Activated gamma-delta T cell treated with anti-CD3 and anti-CD28 coated beads, Interleukin-2, amount 50 U/mL, for 16 hours (primary cell): Measurements from ENCODE around the gene CEBPZ.
"Not testable (repeated sequence)": the region's sequence is repeated elsewhere in the genome, so short reads cannot be mapped to it uniquely, and the experiment has no call there.

Source experiments
- DNase-seq: peaks from one replicate; pipeline ENCODE4 v3.0.0-alpha.2; 2020; ENCODE audit warnings: low read depth

Gene CEBPZ

DNA sequence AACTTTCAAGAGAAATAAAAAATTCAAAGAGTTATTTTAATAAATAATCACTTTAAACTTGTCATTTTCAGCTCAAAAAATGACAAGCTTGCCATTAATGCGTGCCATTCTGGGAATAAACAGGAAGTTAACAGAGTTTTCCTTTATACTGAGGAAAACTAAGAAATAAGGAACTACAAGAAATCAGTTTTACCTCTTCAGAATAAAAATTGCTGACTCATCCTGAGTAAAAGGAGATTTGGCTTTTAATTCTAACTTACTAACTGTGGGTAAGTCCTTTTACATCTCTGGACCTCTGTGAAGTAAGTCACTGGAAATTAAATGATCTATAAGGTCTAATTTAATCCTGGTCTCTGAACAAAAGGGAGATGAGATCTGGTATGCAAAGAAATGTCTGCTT, 16.1 kb downstream of the CEBPZ start:
- no peak for DNase-seq

DNA sequence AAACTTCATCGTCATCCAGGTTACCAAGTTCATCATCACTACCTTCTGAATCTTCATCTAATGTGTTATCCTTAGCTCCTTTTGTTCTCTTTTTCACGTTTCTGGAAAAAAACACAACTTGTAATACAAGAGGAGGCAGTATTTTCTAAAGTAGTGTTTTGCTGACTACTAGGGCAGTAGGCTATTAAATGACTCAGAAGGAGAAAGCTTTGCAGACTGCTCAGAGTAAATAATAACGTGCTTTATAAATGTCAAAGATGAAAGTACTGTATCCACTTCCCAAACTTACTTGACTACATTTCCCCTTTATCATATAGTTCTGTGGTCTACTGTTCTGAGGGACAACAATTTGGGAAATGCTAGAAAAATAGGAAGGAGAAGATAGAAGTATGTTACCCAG, 19.5 kb downstream of the CEBPZ start:
- DNase-seq, result no peak

DNA sequence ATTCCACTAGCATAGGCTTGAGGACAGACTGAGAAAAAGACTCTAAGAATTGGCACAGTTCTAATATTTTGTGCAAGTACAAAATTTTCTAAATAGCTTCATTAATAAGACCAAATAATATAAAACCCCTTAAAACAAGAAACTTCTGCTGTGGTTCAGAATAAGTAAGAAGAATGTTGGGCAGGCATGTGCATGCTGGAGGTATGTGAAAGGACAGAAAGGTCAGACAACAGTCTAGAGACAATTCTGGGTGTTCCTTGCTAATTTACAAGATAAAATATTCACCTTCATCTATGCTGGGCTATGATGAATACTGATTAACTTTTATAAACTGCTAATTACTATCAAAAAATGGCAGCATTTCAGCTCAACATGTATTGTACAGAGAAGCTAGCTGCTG, 20.2 kb downstream of the CEBPZ start:
- no peak for DNase-seq

DNA sequence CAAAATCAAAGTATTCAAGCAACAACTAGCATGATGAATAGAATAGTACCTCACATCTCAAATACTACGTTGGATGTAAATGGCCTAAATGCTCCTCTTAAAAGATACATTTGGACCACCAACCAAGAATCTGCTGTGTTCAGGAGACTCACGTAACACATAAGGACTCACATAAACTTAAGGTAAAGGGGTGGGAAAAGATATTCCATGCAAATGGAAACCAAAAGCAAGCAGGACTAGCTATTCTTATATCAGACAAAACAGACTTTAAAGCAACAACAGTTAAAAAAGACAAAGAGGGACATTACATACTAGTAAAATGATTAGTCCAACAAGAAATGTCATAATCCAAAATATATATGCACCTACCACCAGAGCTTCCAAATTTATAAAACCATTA, 24.6 kb downstream of the CEBPZ start:
- not testable (repeated sequence) for DNase-seq

DNA sequence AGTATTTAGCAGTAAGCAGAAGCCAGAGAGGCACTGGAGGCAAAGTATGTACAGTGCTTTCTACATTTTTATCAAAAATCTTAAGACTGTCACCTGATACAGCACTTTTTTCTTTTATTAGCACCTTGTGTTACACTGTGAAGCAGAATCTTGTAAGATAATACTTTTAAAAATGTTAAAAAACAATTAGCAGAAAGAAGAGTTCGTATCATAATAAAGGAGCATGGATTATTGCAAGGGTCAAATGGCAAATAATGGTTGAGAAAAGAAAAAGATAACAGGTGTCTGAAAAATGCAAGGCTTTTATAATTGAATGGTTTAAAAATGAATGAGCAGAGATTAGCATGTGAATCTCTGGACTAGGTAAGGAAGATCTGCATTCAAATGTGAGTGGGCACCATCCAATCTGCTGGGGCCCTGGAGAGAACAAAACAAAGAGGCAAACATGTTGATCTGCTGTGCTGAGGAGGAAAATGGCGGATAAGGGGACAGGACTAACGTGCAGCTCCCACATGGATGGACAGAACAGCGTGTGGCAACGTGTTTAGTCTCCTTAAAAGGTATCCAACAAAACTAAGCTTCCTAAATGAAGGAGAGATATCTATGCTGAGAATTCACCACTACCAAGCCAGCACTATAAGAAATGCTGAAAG, 25.6 kb downstream of the CEBPZ start:
- no peak for DNase-seq

DNA sequence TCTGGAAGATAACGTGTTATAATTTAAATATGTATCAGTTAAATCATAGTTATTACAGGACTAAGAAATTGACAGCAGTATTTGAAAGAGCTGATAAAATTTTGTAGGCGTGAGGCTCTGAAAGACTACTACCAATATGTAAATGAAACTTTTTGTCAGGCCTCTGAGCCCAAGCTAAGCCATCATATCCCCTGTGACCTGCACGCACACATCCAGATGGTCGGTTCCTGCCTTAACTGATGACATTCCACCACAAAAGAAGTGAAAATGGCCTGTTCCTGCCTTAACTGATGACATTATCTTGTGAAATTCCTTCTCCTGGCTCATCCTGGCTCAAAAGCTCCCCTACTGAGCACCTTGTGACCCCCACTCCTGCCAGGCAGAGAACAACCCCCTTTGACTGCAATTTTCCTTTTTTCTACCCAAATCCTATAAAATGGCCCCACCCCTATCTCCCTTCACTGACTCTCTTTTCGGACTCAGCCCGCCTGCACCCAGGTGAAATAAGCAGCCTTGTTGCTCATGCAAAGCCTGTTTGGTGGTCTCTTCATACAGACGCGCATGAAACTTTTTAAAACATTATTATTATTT, 26.2 kb downstream of the CEBPZ start:
- DNase-seq, result not testable (repeated sequence)

DNA sequence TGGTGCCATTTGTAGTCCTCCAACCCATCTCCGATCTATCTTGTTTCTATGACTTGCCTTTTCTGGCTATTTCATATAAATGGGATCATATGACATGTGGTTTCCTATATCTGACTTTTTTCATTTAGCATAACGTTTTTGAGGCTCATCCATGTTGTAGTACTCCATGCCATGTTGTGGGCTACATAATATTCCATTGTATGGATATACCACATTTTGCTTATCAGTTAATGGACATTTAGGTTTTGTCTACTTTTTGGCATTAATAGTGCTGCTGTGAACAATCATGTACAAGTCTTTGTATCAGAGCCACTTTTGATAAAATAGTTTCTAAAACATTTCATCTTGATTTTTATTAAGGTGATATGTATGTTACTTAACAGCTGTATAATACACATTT, 27.7 kb downstream of the CEBPZ start:
- no peak for DNase-seq

DNA sequence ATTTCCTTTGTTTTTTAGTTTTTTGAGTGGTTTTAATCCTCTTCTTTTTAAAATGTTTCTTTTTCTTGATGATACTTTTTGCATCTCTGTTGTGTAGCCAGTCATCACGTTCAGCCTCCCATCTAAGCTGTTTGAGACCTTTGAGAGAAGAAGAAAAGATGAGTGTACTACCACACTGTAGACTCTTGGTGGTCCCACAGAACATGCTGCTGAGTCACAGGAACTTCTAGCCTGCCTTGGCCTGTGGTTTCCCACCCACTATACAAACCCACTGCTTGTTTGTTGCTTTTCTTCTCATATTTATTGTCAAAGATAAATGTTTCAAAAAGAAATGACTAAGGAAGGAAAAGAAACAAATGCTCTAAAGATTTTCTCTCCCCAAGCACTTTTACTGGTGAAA, 29.6 kb downstream of the CEBPZ start:
- peak; percentile 44 for DNase-seq

DNA sequence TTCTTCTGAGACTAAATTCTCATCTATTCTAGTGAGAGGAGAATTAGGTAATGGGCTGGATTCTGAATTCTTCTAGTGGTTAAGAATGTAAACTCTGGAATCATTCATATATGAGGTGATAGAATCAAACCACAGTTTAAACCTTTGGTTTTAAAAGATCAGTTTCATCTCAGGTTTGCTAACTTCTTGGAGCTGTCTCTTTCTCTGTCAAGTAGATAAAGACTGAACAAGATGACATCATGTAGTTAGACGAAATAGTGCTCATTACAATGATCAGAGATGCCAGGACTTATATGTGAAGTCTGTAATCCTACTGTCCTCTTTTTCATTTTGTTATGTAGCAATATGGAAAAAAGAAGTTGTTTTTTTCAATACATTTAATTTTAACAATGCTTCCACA, 30.2 kb downstream of the CEBPZ start:
- no peak for DNase-seq

DNA sequence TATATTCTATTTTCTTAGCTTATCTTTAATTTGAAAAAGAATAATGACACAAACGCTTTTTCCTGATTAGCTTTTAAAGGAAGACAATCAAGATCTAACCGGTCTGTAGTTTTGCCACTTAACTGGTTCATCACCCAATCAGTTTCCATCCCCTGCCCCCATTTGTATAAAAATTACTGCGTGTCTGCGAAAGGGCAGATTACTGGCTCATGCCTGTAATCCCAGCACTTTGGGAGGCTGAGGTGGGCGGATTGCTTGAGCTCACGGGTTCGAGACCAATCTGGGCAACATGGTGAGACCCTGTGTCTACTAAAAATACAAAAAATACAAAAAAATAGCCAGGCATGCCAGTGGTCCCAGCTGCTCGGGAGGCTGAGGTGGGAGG, 32.7 kb downstream of the CEBPZ start:
- DNase-seq, result no peak

DNA sequence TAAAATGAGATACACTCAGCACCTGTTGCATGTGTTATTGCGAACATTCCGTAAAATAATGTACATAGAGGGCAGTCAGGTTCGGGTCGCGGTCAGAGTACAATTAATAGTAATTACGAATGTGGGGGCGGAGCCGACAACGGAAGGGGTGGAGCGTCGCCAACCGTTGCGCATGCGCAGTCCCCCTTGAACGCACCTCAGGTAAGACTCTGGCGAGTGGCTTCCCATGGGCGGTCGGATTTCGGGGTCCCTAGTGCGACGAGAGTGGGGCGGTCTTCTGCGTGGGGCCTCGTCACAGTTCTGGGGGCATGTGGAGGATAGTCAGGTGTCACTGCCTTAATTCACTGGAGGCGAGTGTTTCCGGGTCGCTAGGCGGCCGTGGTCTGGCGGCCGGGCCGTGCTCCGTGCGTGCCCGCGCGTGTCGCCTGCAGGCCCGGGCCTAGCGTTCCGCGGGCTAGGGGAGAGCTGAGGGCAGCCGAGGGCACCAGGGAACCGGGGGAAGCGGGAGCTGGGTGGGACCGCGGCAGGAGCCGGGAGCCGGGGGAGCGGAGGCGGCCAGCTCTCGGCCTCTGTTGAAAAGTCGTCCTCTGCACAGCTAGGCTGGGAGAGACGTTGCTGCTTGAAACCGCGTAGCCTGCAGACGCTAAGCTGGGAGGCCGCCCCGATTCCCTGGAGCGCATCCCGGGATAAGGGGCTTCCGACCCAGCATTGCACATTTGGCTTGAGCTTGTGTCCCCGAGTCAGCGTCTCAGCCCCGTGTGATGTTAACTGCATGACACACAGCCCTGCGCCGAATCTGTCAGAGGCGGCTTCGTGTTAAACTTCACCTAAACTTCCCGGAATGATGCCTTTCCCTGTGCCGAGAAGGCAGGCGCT, 34.8 kb downstream of the CEBPZ start, which contains the start of gene CEBPZOS:
CEBPZOS (plus strand) TSS at position 177 of the 876 bp plus-strand sequence. CDS start 3,209 bp downstream, outside the sequence.
- peak; percentile 83 for DNase-seq

DNA sequence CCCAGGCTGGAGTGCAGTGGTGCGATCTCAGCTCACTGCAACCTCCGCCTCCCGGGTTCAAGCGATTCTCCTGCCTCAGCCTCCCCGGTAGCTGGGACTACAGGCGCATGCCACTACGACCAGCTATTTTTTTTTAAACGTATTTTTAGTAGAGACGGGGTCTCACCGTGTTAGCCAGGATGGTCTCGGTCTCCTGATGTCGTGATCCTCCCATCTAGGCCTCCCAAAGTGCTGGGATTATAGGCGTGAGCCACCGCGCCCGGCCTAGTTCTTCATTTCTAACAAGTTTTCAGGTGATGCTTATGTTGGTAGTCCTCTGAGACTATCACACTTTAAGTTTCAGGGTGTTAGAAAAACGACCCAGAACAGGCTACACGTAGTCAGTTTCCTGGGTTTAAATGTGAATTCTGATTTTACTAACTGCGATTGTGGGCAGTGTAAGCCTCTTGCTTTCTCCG, 35.5 kb downstream of the CEBPZ start:
- DNase-seq, result not testable (repeated sequence)

DNA sequence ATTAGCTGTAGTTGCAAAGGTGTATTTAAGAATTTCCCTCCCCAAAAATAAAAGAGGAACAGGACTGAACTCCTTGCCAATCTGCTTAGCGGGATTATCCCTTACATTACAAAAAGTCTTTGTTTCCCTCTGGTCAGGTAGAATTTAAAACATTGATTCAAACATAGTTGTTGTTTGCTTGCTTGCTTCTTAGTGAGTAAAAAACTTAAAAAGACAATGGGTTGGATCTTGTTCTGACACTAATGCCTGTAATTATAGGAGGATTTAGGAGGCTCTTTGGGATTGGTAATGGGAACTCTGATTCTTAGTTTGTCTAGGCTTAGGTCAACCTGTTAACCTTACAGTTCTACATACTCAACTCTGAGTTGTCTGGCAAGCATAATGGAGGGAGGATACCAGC, 38.8 kb downstream of the CEBPZ start:
- no peak for DNase-seq

DNA sequence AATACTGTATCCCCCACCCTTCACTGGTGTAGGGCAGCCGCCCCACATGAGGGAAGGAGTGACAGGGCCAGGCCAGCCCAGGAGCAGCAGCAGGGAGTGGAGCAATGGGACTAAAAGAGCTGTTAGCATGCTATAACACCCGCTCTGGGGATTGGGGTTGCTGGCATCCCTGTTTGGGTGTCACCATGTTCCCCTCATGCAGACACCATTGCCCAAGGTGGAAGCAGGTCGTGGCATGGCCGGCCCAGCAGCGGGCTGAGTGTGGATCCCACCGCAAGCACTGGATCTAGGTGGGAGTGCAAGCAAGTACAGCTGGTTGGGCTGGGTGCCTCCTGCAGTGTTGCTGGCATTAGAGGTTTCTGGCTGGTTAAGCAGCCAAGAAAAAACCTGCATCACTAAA, 39.6 kb downstream of the CEBPZ start:
- DNase-seq, result no peak

DNA sequence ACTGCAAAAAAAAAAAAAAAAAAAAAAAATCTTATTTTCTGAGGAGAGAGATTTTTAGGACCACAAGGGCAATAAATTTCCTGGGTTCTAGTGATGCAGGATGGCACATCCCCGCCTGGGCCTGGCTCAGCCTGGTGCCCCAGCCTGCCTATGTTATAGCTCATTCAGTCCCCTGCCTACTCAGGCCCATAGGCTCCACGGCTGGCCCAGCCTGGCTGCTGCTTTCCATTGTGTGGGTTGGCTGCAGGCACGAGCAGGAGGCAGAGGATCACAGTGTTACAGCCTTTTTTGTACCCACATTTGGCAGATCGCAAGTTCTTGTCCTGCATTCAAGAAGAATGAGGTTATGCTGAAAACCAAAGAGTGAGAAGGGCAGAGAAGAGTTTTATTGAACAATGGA, 40.1 kb downstream of the CEBPZ start:
- no peak for DNase-seq

DNA sequence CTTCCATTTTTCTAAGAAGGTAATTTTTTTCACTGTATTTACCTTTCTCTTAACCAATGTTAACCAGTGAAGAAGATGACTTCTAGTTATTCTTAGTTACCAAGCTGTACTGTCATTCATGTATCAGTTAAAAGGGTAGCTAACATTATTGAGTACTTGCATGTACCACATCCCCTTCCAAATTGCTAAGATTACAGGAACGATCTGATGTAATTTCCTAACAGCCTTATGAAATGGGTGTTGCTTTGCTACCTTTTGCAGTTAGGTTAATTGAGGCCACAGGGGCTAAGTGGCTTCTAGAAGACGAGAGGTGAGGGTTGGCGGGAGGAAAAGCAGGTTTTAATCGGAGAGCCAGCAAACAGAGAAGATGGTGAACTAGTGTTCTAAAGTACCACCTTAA, 41.1 kb downstream of the CEBPZ start:
- DNase-seq, result no peak

DNA sequence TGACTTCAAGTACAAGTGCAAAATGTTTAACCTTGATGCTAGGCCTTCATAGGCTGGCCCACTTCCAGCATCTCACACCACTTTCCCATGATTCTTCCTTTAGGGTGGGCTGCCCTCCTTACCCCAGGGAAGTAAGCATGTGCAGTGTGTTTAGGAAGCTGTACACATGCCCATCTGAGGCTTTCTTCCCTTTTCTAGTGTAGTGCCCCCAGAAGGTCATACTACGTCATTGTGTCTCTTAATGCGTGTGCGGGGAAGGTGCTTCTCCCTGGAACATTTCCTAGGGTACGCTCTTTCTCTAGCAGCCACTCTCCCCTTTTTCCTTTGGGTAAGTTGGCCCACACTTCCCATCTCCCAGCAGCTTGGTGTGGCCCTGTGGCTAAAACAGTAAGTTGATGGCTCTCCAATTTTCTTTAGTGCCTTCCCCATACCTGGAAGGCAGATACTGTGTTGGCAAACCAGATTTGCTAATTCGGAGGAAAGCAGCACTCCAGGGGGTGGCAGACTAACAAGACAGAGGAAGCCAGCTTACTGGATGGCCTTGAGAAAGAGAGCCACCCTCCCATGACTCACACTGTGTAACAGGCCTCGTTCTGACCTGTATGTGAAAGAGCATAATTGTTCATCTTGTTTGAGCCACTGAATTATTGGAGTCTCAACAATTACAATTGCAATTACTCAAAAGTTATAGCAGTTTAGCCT, 41.8 kb downstream of the CEBPZ start:
- DNase-seq, result no peak

DNA sequence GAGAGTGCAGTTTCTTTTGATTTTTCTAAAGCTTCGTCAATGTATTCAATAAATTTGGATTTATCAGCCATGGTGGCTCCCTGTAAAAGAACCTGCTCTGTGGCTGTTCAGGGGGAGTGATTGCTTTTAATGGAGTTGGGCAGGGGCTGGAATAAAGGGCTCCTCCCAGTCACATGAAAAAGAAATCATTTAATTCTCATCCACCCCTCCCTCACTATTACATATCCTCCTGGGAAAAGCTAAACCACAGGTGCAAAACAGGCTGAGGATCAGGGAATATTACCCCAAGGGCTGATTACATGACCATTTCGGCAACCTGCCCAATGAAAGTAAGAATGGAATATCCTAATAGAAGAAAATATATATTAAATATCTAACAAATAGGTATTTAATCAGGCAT, 42.8 kb downstream of the CEBPZ start, which contains the start of gene SULT6B1:
SULT6B1 (minus strand) TSS at position 101 of the 400 bp plus-strand sequence; CDS start at position 71, 30 bp downstream.
- DNase-seq, result no peak

DNA sequence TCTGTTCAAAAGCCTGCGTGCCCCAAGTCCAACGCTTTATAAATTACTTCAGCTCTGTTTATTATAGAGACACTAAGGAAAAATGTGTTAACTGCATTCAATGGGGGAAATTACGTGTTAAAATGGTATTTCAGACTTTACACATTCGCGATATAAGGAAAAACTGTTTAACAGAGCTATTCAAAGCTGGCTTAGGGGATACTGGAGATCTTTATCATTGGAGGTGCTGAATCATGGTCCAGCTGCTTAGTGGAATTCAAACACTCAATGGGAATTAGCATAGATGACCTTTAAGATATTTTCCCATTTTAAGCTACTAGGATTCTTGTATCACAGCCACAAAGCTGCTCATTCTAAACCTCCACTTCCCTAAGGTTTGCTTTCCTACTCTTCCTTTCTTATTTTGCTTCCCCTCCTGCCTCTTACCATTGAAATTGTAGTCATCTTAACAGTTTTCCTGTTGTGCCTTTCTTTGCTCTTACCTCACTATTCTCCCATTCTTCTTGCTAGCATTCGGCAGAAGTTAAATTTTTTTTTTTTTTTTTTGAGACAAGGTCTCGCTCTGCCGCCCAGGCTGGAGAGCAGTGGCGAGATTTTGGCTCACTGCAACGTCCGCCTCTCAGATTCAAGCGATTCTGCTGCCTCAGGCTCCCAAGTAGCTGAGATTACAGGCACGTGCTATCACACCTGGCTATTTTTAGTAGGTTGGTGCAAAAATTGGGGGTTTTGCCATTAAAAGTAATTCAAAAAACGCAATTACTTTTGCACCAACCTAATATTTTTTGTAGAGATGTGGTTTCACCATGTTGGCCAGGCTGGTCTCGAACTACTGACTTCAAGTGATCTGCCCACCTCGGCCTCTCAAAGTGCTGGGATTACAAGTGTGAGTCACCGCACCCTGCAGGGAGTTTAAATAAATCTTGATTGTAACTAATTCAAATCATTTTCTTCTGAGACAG, 49.4 kb downstream of the CEBPZ start:
- no peak for DNase-seq

DNA sequence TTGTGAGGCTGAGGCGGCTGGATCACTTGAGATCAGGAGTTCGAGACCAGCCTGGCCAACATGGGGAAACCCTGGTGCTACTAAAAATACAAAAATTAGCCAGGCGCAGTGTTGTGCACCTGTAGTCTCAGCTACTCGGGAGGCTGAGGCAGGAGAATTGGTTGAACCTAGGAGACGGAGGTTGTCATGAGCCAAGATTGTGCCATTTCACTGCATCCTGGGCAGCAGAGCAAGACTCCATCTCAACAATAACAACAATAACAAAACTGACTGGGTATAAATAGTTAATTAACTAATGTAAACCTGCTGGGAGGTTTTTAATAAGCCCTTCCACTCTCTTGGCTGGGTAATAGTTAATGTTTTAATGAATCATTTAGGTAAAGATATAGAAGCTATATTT, 50.8 kb downstream of the CEBPZ start:
- DNase-seq, result no peak

DNA sequence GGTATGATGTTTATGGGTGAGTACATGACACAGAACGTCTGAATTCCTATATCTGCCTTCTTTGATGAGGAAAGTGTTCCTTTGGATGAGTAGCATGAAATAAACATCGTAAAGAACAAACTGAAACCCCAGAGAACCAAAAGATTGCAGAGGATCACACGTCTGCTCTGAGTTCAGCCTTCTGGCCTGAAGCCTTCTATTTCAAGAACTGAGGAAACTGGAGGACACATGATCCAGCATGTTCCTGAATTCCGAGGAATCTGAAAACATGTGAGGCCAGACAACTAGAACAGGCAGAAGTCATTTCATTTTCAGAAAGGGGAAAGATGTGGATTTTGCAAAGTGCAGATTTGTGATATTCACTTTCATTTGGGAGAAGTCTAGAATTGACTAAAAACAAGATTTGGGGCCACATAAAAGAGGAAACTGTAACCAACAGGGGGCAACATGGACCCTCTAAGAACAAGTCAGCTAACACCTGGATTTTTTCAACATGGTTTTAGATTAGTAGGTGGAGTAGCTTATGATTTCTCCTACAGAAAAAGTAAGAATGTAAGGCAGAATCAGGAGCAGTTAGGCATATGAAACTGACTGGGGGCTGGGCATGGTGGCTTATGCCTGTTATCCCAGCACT, 51.3 kb downstream of the CEBPZ start:
- DNase-seq, result no peak
